ENCODE measurements around the gene THAP4.

THAP4 gene

DNA sequence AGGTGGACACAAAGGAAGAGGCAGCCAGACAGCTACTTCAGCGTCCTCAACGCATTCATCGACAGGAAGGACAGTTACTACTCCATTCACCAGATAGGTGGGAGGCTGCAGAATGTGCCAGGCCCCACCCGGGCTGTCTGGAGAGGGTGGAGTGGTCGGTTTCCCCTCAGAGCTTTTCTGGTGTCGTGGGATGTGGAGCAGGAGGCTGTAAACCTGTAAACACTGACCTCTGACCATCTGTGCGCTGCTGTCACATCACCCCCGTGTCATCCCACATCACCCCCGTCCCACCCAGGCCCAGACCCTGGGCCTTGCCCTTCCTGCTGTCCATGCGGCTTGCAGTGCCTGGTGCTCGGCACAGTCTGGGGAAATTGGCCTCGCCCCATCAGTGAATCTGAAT lies 17.6 kb upstream of the THAP4 start:
- peaks cover 50 to 88% (median 73%) of the 10 kb centered on the region in 3 donors for H3K36me3 ChIP-seq

DNA sequence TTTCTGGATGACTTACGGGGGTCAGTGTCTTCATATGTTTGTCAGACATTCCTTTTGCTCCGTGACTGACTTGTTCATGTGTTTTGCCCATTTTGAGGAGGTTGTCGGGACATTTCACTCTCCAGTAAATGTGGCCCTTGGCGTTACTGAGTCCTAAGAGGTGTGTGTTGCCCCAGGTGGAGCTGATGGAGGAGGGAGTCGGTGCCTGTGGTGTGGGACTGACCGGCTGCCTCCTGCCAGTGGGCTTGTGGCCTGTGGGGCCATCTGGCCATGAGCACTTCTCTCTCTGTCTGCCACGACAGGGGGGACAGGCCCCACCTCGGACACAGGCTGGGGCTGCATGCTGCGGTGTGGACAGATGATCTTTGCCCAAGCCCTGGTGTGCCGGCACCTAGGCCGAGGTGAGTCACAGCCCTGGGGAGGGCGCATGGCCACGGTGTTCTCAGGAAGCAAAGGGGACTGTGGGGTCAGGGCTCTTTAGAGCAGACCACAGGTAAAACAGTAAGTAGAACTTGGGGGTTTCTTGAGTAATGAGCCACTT lies 16.3 kb upstream of the THAP4 start:
- TF ChIP-seq, protein P1, sequence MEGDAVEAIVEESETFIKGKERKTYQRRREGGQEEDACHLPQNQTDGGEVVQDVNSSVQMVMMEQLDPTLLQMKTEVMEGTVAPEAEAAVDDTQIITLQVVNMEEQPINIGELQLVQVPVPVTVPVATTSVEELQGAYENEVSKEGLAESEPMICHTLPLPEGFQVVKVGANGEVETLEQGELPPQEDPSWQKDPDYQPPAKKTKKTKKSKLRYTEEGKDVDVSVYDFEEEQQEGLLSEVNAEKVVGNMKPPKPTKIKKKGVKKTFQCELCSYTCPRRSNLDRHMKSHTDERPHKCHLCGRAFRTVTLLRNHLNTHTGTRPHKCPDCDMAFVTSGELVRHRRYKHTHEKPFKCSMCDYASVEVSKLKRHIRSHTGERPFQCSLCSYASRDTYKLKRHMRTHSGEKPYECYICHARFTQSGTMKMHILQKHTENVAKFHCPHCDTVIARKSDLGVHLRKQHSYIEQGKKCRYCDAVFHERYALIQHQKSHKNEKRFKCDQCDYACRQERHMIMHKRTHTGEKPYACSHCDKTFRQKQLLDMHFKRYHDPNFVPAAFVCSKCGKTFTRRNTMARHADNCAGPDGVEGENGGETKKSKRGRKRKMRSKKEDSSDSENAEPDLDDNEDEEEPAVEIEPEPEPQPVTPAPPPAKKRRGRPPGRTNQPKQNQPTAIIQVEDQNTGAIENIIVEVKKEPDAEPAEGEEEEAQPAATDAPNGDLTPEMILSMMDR (IDR thresholded peaks at IDR 0.05): no peak
- intact Hi-C loops (cut with DNase I; ENCODE audit: low total_unique reads): no loop called here
- Histone ChIP-seq H3K9me3 (no peaks in the 10 kb centered on the region), H3K27ac (no peak overlapping the region), H3K4me3 (no peak overlapping the region), H3K4me1 (peaks cover 0 to 6% (median 0%) of the 10 kb centered on the region in 4 donors), H3K27me3 (no peaks in the 10 kb centered on the region), H3K36me3 (peaks cover 44 to 75% (median 60%) of the 10 kb centered on the region in 3 donors)
- DNase-seq: no peak

More for the DNA sequence above, 17.6 kb upstream of the THAP4 start:
- Histone ChIP-seq H3K9me3 (no peaks in the 10 kb centered on the region), H3K4me3 (no peak overlapping the region), H3K27me3 (no peaks in the 10 kb centered on the region), H3K27ac (no peak overlapping the region), H3K4me1 (peaks cover 0 to 6% (median 0%) of the 10 kb centered on the region in 4 donors)
- no peak for DNase-seq
- TF ChIP-seq, protein P1 (IDR thresholded peaks at IDR 0.05): no peak
- intact Hi-C loops (cut with DNase I; ENCODE audit: low total_unique reads): no loop called here

DNA sequence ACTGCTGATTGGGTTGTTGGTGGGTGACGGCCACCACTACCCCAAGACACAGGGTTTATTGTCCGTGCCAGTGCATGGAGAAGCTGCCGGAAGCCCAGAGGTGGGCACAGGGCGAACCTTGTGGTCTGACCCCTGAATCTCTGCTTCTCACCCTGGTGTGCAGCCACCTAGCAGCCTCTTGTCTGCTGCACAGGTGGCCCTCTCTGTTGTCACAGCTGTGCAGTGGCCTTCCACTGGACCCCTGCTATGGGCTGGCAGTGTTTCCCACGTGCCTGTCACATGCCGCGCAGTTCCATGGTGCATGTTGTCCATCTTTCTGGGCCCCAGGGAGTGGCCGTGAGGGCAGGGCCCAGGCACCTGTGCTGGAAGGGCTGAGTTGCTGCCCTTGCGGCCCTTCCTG lies 15.8 kb upstream of the THAP4 start:
- H3K4me1 ChIP-seq: peaks cover 0 to 6% (median 0%) of the 10 kb centered on the region in 4 donors
- intact Hi-C loops (cut with DNase I; ENCODE audit: low total_unique reads): no loop called here
- DNase-seq: no peak
- H3K9me3 ChIP-seq: no peaks in the 10 kb centered on the region
- no peaks in the 10 kb centered on the region for H3K27me3 ChIP-seq
- H3K4me3 ChIP-seq: no peak overlapping the region
- H3K36me3 ChIP-seq: peaks cover 38 to 69% (median 55%) of the 10 kb centered on the region in 3 donors
- H3K27ac ChIP-seq: no peak overlapping the region
- TF ChIP-seq, protein P1 (IDR thresholded peaks at IDR 0.05): no peak

DNA sequence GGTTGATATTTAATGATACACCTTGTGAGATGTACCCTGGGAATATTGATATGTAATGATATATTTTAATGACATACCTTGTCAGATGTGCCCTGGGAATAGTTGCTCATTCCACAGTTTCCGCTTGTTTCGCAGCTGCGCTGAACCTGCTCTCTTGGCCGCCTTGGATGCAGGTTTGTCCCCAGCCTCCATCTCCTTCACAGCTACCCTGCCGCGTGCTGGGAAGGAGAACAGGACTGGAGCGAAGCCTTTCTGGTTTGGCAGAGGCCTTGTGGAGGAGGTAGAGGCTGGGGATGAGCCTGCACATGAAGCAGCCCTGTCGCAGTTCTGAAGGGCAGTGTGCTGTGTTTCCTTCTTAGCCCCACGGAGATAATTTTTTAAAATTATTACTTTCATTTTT lies 15.2 kb upstream of the THAP4 start:
- Histone ChIP-seq H3K27me3 (no peaks in the 10 kb centered on the region), H3K9me3 (no peaks in the 10 kb centered on the region), H3K36me3 (peaks cover 34 to 65% (median 55%) of the 10 kb centered on the region in 3 donors), H3K4me1 (peaks cover 0 to 6% (median 0%) of the 10 kb centered on the region in 4 donors), H3K4me3 (no peak overlapping the region), H3K27ac (no peak overlapping the region)
- TF ChIP-seq, protein P1 (IDR thresholded peaks at IDR 0.05): no peak
- intact Hi-C loops (cut with DNase I; ENCODE audit: low total_unique reads): no loop called here
- DNase-seq: no peak

DNA sequence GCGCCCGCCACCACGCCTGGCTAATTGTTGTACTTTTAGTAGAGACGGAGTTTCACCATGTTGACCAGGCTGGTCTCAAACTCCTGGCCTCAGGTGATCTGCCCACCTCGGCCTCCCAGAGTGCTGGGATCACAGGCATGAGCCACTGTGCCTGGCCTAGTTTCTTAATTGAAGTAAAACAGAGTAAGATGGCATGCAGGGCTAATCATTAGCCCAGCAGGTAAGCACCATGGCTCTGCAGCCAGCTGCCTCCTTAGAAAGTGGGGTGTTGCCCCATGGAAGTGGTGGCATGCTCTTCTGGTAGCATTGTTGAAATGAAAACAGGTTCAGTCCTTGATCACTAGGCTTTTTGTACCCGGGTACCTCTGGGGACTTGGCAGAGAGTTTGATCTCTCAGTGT lies 13.0 kb upstream of the THAP4 start:
- Histone ChIP-seq H3K4me3 (no peak overlapping the region), H3K27ac (no peak overlapping the region), H3K36me3 (peaks cover 17 to 50% (median 38%) of the 10 kb centered on the region in 3 donors), H3K27me3 (no peaks in the 10 kb centered on the region), H3K4me1 (peaks cover 0 to 6% (median 0%) of the 10 kb centered on the region in 4 donors), H3K9me3 (no peaks in the 10 kb centered on the region)
- intact Hi-C loops (cut with DNase I; ENCODE audit: low total_unique reads): no loop called here
- TF ChIP-seq, protein P1 (IDR thresholded peaks at IDR 0.05): no peak
- no peak for DNase-seq
